PFSK-1 (cell line): Measurements from ENCODE around the gene SARS1.

Experiments used
- FOXP2 ChIP-seq: optimal IDR thresholded peaks from 2 replicates; pipeline ENCODE3; 2011; ENCODE audit warnings: borderline replicate concordance, control low read depth, inconsistent platforms; ENCODE audit not compliant: insufficient read depth; ENCODE audit errors: extremely low read length, extremely low read depth
- POLR2AphosphoS5 ChIP-seq: IDR thresholded peaks from 2 replicates; pipeline ENCODE4 v1.6.1; 2012; ENCODE audit warnings: low read depth, mild to moderate bottlenecking, control low read depth, low read length, moderate library complexity
- REST ChIP-seq, 2 experiments: IDR thresholded peaks; 2 replicates each; pipeline versions ENCODE4 v1.6.1 to v1.8.0; 2011 to 2012; ENCODE audit warnings: low read depth in 2 of 2, low read length in 2 of 2, control low read depth in 1 of 2, inconsistent platforms in 1 of 2, mild to moderate bottlenecking in 1 of 2, moderate library complexity in 1 of 2; ENCODE audit not compliant: insufficient read depth in 1 of 2
- SIN3A ChIP-seq: IDR thresholded peaks from 2 replicates; pipeline ENCODE4 v1.6.1; 2012; ENCODE audit warnings: mild to moderate bottlenecking, low read length, moderate library complexity, borderline replicate concordance; ENCODE audit not compliant: insufficient read depth
- TAF1 ChIP-seq: IDR thresholded peaks from 2 replicates; pipeline ENCODE4 v1.6.1; 2012; ENCODE audit warnings: low read length, control low read depth, borderline replicate concordance; ENCODE audit not compliant: insufficient read depth

The SARS1 gene

GRCh38 chr1:109257682-109258421 is 44.1 kb downstream of the SARS1 start:
- TF ChIP-seq TAF1 (no peak), POLR2AphosphoS5 (no peak), REST (IDR thresholded peaks at IDR 0.05; ENCODE audit: insufficient read depth in 1 of 2, low read depth in 2 of 2, low read length in 2 of 2) (no peak), FOXP2 (no peak), SIN3A (no peak)

GRCh38 chr1:109258481-109259466 is 45.1 kb downstream of the SARS1 start:
- TF ChIP-seq REST (IDR thresholded peaks at IDR 0.05; ENCODE audit: insufficient read depth in 1 of 2, low read depth in 2 of 2, low read length in 2 of 2): no peak
- TF ChIP-seq TAF1: no peak
- no peak for TF ChIP-seq SIN3A
- no peak for TF ChIP-seq POLR2AphosphoS5
- no peak for TF ChIP-seq FOXP2

GRCh38 chr1:109259674-109260557 is 46.2 kb downstream of the SARS1 start:
- TF ChIP-seq SIN3A (no peak), TAF1 (no peak), POLR2AphosphoS5 (no peak), FOXP2 (no peak)

GRCh38 chr1:109261006-109261405 is 47.3 kb downstream of the SARS1 start:
- no peak for TF ChIP-seq TAF1
- TF ChIP-seq SIN3A: no peak
- TF ChIP-seq POLR2AphosphoS5: no peak

GRCh38 chr1:109261578-109261977 is 47.9 kb downstream of the SARS1 start:
- TF ChIP-seq SIN3A (no peak), POLR2AphosphoS5 (no peak), TAF1 (no peak), REST (IDR thresholded peaks at IDR 0.05; ENCODE audit: insufficient read depth in 1 of 2, low read depth in 2 of 2, low read length in 2 of 2) (no peak), FOXP2 (no peak)
